ENCODE results near the gene ADAM10. TPM values are rescaled to one million over a fixed set of nuclear protein-coding genes. Genes with fewer than 3 reads are reported as not detected.

Gene ADAM10
- total and polyA plus RNA-seq, 8 donors: 5.8 to 159 (median 17.2) TPM

- Histone ChIP-seq H3K4me1 (no peaks in the 10 kb centered on the region), H3K9me3 (no peaks in the 10 kb centered on the region), H3K36me3 (no peaks in the 10 kb centered on the region), H3K27me3 (no peaks in the 10 kb centered on the region), H3K27ac (no peak overlapping the region), H3K4me3 (no peak overlapping the region)
- intact Hi-C loops (cut with DNase I; ENCODE audit: low total_unique reads): no loop called here
- TF ChIP-seq CTCF (IDR thresholded peaks at IDR 0.05) (no peak), POLR2AphosphoS5 (IDR thresholded peaks at IDR 0.05) (no peak), POLR2A (IDR thresholded peaks at IDR 0.05) (no peak), EP300 (IDR thresholded peaks at IDR 0.05) (no peak)
- DNase-seq: peak in 1 of 2 donors; percentile 4
- 35 to 71% (median 68%) methylated on average over 1 of the region's 1 CpG for WGBS, 5 donors
Measured at GRCh38 chr15:58539548-58539947, 210.0 kb downstream of the ADAM10 start.

DNA sequence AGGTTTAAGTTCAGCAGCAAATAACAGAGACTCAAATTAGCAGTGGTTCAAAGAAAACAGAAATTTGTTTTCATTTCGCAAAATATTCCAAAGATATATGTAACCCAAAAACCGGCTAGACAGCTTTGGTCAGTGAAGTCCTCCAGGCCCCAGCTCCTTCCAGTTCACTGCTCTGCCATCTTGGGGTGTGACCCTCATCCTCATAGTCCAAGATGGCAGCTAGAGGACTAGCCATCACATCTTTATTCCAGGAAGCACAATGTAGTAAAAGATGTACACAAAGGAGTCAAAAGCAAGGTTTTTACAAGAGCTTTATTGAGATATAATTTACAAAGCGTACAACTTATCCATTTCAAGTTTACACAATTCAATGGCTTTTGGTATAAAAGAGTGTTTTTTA is 210.6 kb downstream of the ADAM10 start:
- H3K9me3 ChIP-seq: no peaks in the 10 kb centered on the region
- WGBS, 5 donors: 84 to 97% (median 90%) methylated on average over 3 of the region's 3 CpGs
- intact Hi-C loops (cut with DNase I; ENCODE audit: low total_unique reads): no loop called here
- no peaks in the 10 kb centered on the region for H3K36me3 ChIP-seq
- no peaks in the 10 kb centered on the region for H3K27me3 ChIP-seq
- TF ChIP-seq POLR2AphosphoS5 (IDR thresholded peaks at IDR 0.05): no peak
- TF ChIP-seq CTCF (IDR thresholded peaks at IDR 0.05): no peak
- no peak for TF ChIP-seq EP300 (IDR thresholded peaks at IDR 0.05)
- no peak for TF ChIP-seq POLR2A (IDR thresholded peaks at IDR 0.05)
- H3K4me1 ChIP-seq: no peaks in the 10 kb centered on the region
- H3K27ac ChIP-seq: no peak overlapping the region
- no peak overlapping the region for H3K4me3 ChIP-seq
- no peak for DNase-seq

Small RNA genes within 50 kb of the gene (small RNA-seq; reads per million reads assigned to genes)
- gene AC091046.1: 0 reads per million in 4 donors
- 0 reads per million in 4 donors for gene RF00012

Other genes with a start within 250 kb of the ADAM10 start
- gene MINDY2, start 21.6 kb upstream of the ADAM10 start, total RNA-seq: 10 to 100 TPM in 3 of 5 donors, 1 to 10 TPM in 2; 6.7 to 34.1 (median 12.8) TPM
- 1 to 10 TPM; 3.1 to 4.3 (median 3.7) TPM for gene MINDY2, start 21.6 kb upstream of the ADAM10 start, polyA plus RNA-seq
- gene SLTM, start 184.0 kb upstream of the ADAM10 start, total RNA-seq: 100 to 1,000 TPM; 110 to 291 (median 159) TPM
- gene SLTM, start 184.0 kb upstream of the ADAM10 start, polyA plus RNA-seq: 10 to 100 TPM; 44.7 to 56.1 (median 48.1) TPM
- gene RNF111, start 238.0 kb upstream of the ADAM10 start, total RNA-seq: 10 to 100 TPM in 4 of 5 donors, 1 to 10 TPM in 1; 8.4 to 37.1 (median 22.8) TPM
- gene RNF111, start 238.0 kb upstream of the ADAM10 start, polyA plus RNA-seq: 1 to 10 TPM; 4.3 to 7.2 (median 4.6) TPM

Data from stomach (tissue), 9 donors.